ENCODE data around the gene MEIG1. TPM values are rescaled to one million over a fixed set of nuclear protein-coding genes. Genes with fewer than 3 reads are reported as not detected.

The MEIG1 gene
- total and polyA plus RNA-seq, 4 donors: 1.0 to 3.5 (median 1.4) TPM

DNA sequence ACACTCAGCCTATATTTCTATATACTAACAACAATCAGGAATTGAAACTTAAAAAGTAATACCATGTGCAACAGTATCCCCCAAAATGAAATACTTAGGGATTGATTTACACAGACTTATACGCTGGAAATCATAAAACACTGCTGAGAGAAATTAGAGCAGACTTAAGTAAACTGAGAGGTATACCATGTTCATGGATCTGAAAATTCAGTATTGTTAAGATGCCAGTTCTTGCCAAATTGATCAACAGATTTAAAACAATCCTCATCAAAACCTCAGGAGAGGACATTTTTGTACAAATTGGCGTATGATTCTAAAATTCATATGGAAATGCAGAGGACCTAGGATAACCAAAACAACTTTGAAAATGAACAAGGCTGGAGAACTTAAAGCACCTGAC is 42.6 kb upstream of the MEIG1 start:
- H3K4me1 ChIP-seq (ENCODE audit: control insufficient read depth in 5 of 5, insufficient read depth in 5 of 5, low read length in 5 of 5): no peaks in the 10 kb centered on the region
- peaks cover 0 to 22% (median 3%) of the 10 kb centered on the region in 4 donors for H3K9me3 ChIP-seq (ENCODE audit: control insufficient read depth in 4 of 4, insufficient read depth in 3 of 4, low read length in 3 of 4)
- no peak overlapping the region for H3K4me3 ChIP-seq
- ATAC-seq (ENCODE audit: insufficient read depth, low FRiP score) (no peak), DNase-seq (no peak)
- H3K27me3 ChIP-seq (ENCODE audit: control insufficient read depth in 3 of 3, insufficient read depth in 3 of 3, low read length in 2 of 3): no peaks in the 10 kb centered on the region
- peaks cover 24 to 65% (median 39%) of the 10 kb centered on the region in 4 donors for H3K36me3 ChIP-seq (ENCODE audit: control insufficient read depth in 4 of 4, insufficient read depth in 4 of 4, low read length in 4 of 4)
- no peak overlapping the region for H3K27ac ChIP-seq (ENCODE audit: low read depth in 1 of 2, low read length in 1 of 2)
- H3K9ac ChIP-seq (ENCODE audit: insufficient read depth in 1 of 2, low read length in 2 of 2): no peak overlapping the region
- TF ChIP-seq, protein P1, sequence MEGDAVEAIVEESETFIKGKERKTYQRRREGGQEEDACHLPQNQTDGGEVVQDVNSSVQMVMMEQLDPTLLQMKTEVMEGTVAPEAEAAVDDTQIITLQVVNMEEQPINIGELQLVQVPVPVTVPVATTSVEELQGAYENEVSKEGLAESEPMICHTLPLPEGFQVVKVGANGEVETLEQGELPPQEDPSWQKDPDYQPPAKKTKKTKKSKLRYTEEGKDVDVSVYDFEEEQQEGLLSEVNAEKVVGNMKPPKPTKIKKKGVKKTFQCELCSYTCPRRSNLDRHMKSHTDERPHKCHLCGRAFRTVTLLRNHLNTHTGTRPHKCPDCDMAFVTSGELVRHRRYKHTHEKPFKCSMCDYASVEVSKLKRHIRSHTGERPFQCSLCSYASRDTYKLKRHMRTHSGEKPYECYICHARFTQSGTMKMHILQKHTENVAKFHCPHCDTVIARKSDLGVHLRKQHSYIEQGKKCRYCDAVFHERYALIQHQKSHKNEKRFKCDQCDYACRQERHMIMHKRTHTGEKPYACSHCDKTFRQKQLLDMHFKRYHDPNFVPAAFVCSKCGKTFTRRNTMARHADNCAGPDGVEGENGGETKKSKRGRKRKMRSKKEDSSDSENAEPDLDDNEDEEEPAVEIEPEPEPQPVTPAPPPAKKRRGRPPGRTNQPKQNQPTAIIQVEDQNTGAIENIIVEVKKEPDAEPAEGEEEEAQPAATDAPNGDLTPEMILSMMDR (IDR thresholded peaks at IDR 0.05; ENCODE audit: control extremely low read depth, extremely low read depth): no peak
- 99 to 100% methylated on average over 2 of the region's 2 CpGs for WGBS, 2 donors

- H3K4me3 ChIP-seq: no peak overlapping the region
- H3K9me3 ChIP-seq (ENCODE audit: control insufficient read depth in 4 of 4, insufficient read depth in 3 of 4, low read length in 3 of 4): peaks cover 0 to 22% (median 3%) of the 10 kb centered on the region in 4 donors
- H3K9ac ChIP-seq (ENCODE audit: insufficient read depth in 1 of 2, low read length in 2 of 2): no peak overlapping the region
- no peak overlapping the region for H3K27ac ChIP-seq (ENCODE audit: low read depth in 1 of 2, low read length in 1 of 2)
- no peak for DNase-seq
- ATAC-seq (ENCODE audit: insufficient read depth, low FRiP score): no peak
- 97 to 99% methylated on average over 3 of the region's 3 CpGs for WGBS, 2 donors
- TF ChIP-seq, protein P1 (IDR thresholded peaks at IDR 0.05; ENCODE audit: control extremely low read depth, extremely low read depth): no peak
- peaks cover 29 to 66% (median 42%) of the 10 kb centered on the region in 4 donors for H3K36me3 ChIP-seq (ENCODE audit: control insufficient read depth in 4 of 4, insufficient read depth in 4 of 4, low read length in 4 of 4)
- no peaks in the 10 kb centered on the region for H3K27me3 ChIP-seq (ENCODE audit: control insufficient read depth in 3 of 3, insufficient read depth in 3 of 3, low read length in 2 of 3)
- H3K4me1 ChIP-seq (ENCODE audit: control insufficient read depth in 5 of 5, insufficient read depth in 5 of 5, low read length in 5 of 5): no peaks in the 10 kb centered on the region
These were observed 41.4 kb upstream of the MEIG1 start for GRCh38 chr10:14917827-14918226.

DNA sequence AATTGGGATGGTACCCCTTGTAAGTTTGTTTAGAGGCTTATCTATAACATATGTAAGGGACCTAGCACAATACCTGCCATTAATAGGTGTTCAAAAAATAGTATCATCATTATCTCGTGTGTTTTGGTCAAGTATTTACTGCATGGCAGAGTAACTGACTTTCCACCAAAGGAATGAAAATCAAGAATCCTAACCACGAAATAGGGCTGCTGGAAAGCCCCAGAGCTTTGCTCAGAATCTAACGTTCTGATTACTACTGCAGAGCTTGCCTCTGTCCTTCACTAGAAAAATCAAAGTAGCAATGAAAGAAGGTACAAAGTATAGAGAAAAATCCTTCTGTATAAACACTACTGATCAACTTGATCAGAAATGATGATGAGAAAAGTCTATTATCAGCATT is 40.2 kb upstream of the MEIG1 start:
- Histone ChIP-seq H3K27me3 (ENCODE audit: control insufficient read depth in 3 of 3, insufficient read depth in 3 of 3, low read length in 2 of 3) (no peaks in the 10 kb centered on the region), H3K27ac (ENCODE audit: low read depth in 1 of 2, low read length in 1 of 2) (no peak overlapping the region), H3K9me3 (ENCODE audit: control insufficient read depth in 4 of 4, insufficient read depth in 3 of 4, low read length in 3 of 4) (peaks cover 0 to 22% (median 3%) of the 10 kb centered on the region in 4 donors), H3K4me3 (no peak overlapping the region), H3K36me3 (ENCODE audit: control insufficient read depth in 4 of 4, insufficient read depth in 4 of 4, low read length in 4 of 4) (peaks cover 29 to 59% (median 46%) of the 10 kb centered on the region in 4 donors), H3K9ac (ENCODE audit: insufficient read depth in 1 of 2, low read length in 2 of 2) (no peak overlapping the region), H3K4me1 (ENCODE audit: control insufficient read depth in 5 of 5, insufficient read depth in 5 of 5, low read length in 5 of 5) (no peaks in the 10 kb centered on the region)
- TF ChIP-seq, protein P1 (IDR thresholded peaks at IDR 0.05; ENCODE audit: control extremely low read depth, extremely low read depth): no peak
- no peak for ATAC-seq (ENCODE audit: insufficient read depth, low FRiP score)
- WGBS, 2 donors: 90 to 98% methylated on average over 3 of the region's 3 CpGs
- no peak for DNase-seq

DNA sequence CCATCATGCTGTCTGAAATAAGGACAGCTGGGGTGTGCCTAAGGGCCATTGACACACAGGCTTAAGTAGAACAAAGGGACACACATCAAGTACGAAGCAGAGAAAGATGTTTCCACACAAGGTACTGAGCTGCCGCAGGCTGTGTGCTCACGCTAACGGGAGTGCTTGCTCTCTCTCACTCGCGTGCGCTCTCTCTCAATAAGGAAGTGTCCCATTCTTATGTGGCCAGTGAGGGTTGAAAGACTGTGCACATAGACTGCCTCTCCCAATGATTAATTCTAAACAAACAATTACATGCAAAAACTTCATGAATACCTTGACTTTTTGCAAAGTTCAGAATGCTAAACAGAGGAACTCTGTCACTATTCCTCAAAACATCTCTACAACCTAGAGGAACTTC is 35.2 kb upstream of the MEIG1 start:
- no peaks in the 10 kb centered on the region for H3K9me3 ChIP-seq (ENCODE audit: control insufficient read depth in 4 of 4, insufficient read depth in 3 of 4, low read length in 3 of 4)
- no peaks in the 10 kb centered on the region for H3K27me3 ChIP-seq (ENCODE audit: control insufficient read depth in 3 of 3, insufficient read depth in 3 of 3, low read length in 2 of 3)
- no peak overlapping the region for H3K4me3 ChIP-seq
- ATAC-seq (ENCODE audit: insufficient read depth, low FRiP score): no peak
- H3K4me1 ChIP-seq (ENCODE audit: control insufficient read depth in 5 of 5, insufficient read depth in 5 of 5, low read length in 5 of 5): no peaks in the 10 kb centered on the region
- DNase-seq: no peak
- TF ChIP-seq, protein P1 (IDR thresholded peaks at IDR 0.05; ENCODE audit: control extremely low read depth, extremely low read depth): no peak
- no peak overlapping the region for H3K9ac ChIP-seq (ENCODE audit: insufficient read depth in 1 of 2, low read length in 2 of 2)
- 97% methylated on average over 7 of the region's 7 CpGs for WGBS, 2 donors
- H3K27ac ChIP-seq (ENCODE audit: low read depth in 1 of 2, low read length in 1 of 2): no peak overlapping the region
- H3K36me3 ChIP-seq (ENCODE audit: control insufficient read depth in 4 of 4, insufficient read depth in 4 of 4, low read length in 4 of 4): peaks cover 41 to 49% (median 45%) of the 10 kb centered on the region in 4 donors

All from lung (tissue), 12 donors.